ENCODE measurements around the gene C19orf12. TPM values are rescaled to one million over a fixed set of nuclear protein-coding genes. Genes with fewer than 3 reads are reported as not detected.

Gene C19orf12
- total RNA-seq, 1 experiment from 2014 or later: 10.0 TPM

DNA sequence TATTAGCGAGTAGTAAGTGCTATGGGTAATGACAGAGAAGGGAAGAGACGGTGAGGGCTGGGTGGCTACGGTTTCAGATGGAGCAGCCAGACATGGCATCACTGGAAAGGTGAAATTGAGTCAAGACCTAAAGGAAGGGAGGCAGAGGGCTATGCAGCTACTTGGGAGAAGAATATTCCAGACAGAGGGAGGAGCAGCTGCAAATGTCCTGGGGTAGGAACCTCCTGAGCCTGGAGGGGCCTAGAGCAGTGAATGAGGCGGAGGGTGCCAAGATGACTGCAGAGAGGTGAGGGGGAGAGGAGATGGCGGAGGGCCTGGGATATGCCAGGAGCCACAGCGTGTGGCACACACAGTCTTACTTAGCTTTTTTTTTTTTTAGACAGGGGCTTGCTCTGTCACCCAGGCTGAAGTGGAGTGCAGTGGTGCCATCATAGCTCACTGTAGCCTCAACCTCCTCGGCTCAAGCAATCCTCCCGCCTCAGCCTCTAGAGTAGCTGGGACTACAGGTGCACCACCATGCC lies 28.7 kb downstream of the C19orf12 start (continued):
- no peak for TF ChIP-seq CEBPB (IDR thresholded peaks at IDR 0.05; ENCODE audit: low read depth)
- TF ChIP-seq, protein P1, sequence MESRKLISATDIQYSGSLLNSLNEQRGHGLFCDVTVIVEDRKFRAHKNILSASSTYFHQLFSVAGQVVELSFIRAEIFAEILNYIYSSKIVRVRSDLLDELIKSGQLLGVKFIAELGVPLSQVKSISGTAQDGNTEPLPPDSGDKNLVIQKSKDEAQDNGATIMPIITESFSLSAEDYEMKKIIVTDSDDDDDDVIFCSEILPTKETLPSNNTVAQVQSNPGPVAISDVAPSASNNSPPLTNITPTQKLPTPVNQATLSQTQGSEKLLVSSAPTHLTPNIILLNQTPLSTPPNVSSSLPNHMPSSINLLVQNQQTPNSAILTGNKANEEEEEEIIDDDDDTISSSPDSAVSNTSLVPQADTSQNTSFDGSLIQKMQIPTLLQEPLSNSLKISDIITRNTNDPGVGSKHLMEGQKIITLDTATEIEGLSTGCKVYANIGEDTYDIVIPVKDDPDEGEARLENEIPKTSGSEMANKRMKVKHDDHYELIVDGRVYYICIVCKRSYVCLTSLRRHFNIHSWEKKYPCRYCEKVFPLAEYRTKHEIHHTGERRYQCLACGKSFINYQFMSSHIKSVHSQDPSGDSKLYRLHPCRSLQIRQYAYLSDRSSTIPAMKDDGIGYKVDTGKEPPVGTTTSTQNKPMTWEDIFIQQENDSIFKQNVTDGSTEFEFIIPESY (IDR thresholded peaks at IDR 0.05; ENCODE audit: extremely low read depth, insufficient replicate concordance, low read length): no peak
- TF ChIP-seq, protein P2, sequence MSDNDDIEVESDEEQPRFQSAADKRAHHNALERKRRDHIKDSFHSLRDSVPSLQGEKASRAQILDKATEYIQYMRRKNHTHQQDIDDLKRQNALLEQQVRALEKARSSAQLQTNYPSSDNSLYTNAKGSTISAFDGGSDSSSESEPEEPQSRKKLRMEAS (IDR thresholded peaks at IDR 0.05): no peak

DNA sequence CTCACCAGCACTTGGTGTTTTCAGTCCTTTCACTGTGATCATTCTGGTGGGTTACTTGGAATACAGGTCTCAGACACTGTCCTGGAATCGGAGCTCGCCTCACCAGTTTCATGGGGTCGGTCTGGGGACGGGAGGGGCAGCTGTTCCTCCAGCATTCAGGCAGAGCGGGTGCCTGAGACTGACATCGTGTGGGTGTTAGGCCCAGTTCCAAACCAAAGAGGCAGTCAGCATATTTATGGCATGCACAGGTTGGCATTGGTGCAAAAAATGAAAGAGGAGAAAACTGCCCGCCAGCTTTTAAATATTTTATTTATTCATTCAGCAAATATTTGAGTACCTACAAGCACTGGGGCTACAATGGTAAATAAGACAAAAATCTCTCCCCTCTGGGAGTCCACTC lies 29.7 kb downstream of the C19orf12 start:
- Histone ChIP-seq H3K27ac (ENCODE audit: low read depth, low read length) (no peak overlapping the region), H3K9me3 (ENCODE audit: control insufficient read depth in 1 of 2, insufficient read depth in 1 of 2, low read depth in 1 of 2, low read length in 2 of 2) (no peaks in the 10 kb centered on the region; a peak in 2 of 4 replicates), H3K9me2 (ENCODE audit: insufficient read depth) (no peaks in the 10 kb centered on the region), H3K36me3 (ENCODE audit: control insufficient read depth in 1 of 2, insufficient read depth in 2 of 2, low read length in 2 of 2) (no peaks in the 10 kb centered on the region), H3K27me3 (ENCODE audit: insufficient read depth, low read length) (no peaks in the 10 kb centered on the region), H3K9ac (ENCODE audit: low read length) (no peak overlapping the region), H3K4me3 (replicated peaks in 1 of 2; ENCODE audit: low read depth in 1 of 2, low read length in 2 of 2) (no peak overlapping the region), H3K4me1 (ENCODE audit: control insufficient read depth in 1 of 2, insufficient read depth in 2 of 2, low read length in 2 of 2) (peaks cover 0 to 6% of the 10 kb centered on the region in 2 experiments; a peak in 1 of 4 replicates), H2AFZ (ENCODE audit: low read depth, low read length, poor library complexity, severe bottlenecking) (no peak overlapping the region), H3K4me2 (ENCODE audit: low read length) (no peak overlapping the region), H3K79me2 (ENCODE audit: insufficient read depth, low read length) (no peaks in the 10 kb centered on the region), H4K20me1 (ENCODE audit: insufficient read depth) (no peaks in the 10 kb centered on the region)
- TF ChIP-seq EGR1 (IDR thresholded peaks at IDR 0.05; ENCODE audit: low read depth) (no peak), SIN3A (IDR thresholded peaks at IDR 0.05; ENCODE audit: low read depth) (no peak), POLR2A (IDR thresholded peaks at IDR 0.05; ENCODE audit: borderline replicate concordance, extremely low read depth, insufficient read depth, insufficient read length) (no peak), ELF1 (IDR thresholded peaks at IDR 0.05; ENCODE audit: borderline replicate concordance, low read depth) (no peak), SRF (IDR thresholded peaks at IDR 0.05; ENCODE audit: low read depth) (no peak)
- BruUV-seq (replicated peaks): no TSS peak
- intact Hi-C loops (cut with micrococcal nuclease): no loop called here
- POLR2A ChIA-PET: no interaction called here
- RAD21 ChIA-PET (ENCODE audit: low non-redundant PET in 1 of 2, low total read pairs in 2 of 2, uncharacterized antibody in 2 of 2, unreplicated experiment in 2 of 2): no interaction called here
- DNase-seq (ENCODE audit: low read depth, low spot score): no peak
- no peak for ATAC-seq
- CTCF ChIA-PET: no interaction called here

Measured in HCT116 (cell line).